SK-N-SH treated with all-trans-retinoic acid at 6 μM for 48 hours (cell line): ENCODE data around the gene SOHLH1.

Experiments used
- ATAC-seq: fragments of 200-7000 bp; cut with Tn5 transposase; 3 replicates; pipeline ENCODE4 v1.9.1; 2020; ENCODE audit warnings: mild to moderate bottlenecking, moderate library complexity
- ARNTL ChIP-seq: fragments of 450-650 bp; formaldehyde crosslinking; IDR thresholded peaks from 2 replicates; pipeline ENCODE4 v1.5.0; 2020; ENCODE audit warnings: low read depth, mild to moderate bottlenecking, moderate library complexity, borderline replicate concordance
- BACH2 ChIP-seq: fragments of 250-450 bp; sonication (Bioruptor Pico); IDR thresholded peaks from 2 replicates; pipeline ENCODE4 v1.9.0; 2021; ENCODE audit warnings: mild to moderate bottlenecking, borderline replicate concordance
- CREB5 ChIP-seq: fragments of 250-450 bp; sonication (Bioruptor Pico); IDR thresholded peaks from 2 replicates; pipeline ENCODE4 v1.5.1; 2020; ENCODE audit warnings: low read depth, mild to moderate bottlenecking, moderate library complexity
- CSDC2 ChIP-seq: fragments of 250-450 bp; sonication (Bioruptor Pico); IDR thresholded peaks from 2 replicates; pipeline ENCODE4 v1.5.0; 2020; ENCODE audit warnings: mild to moderate bottlenecking, moderate library complexity
- CSRNP3 ChIP-seq: fragments of 250-450 bp; sonication (Bioruptor Pico); IDR thresholded peaks from 2 replicates; pipeline ENCODE4 v1.5.1; 2021; ENCODE audit warnings: mild to moderate bottlenecking, moderate library complexity
- GLIS3 ChIP-seq: fragments of 250-450 bp; sonication (Bioruptor Pico); IDR thresholded peaks from 2 replicates; pipeline ENCODE4 v1.5.0; 2020; ENCODE audit warnings: mild to moderate bottlenecking, moderate library complexity
- ISL1 ChIP-seq: fragments of 250-450 bp; sonication (Bioruptor Pico); IDR thresholded peaks from 2 replicates; pipeline ENCODE4 v2.1.2; 2022; ENCODE audit warnings: mild to moderate bottlenecking, moderate library complexity
- PATZ1 ChIP-seq: fragments of 250-450 bp; sonication (Bioruptor Pico); IDR thresholded peaks from 2 replicates; pipeline ENCODE4 v1.8.0; 2020; ENCODE audit warnings: mild to moderate bottlenecking, moderate library complexity, borderline replicate concordance
- POU6F1 ChIP-seq: fragments of 250-450 bp; sonication (Bioruptor Pico); IDR thresholded peaks from 2 replicates; pipeline ENCODE4 v1.8.0; 2021; ENCODE audit warnings: low read depth, mild to moderate bottlenecking, moderate library complexity, borderline replicate concordance
- PPARA ChIP-seq: fragments of 250-450 bp; sonication (Bioruptor Pico); IDR thresholded peaks from 2 replicates; pipeline ENCODE4 v1.5.0; 2020; ENCODE audit warnings: mild to moderate bottlenecking, borderline replicate concordance
- TOX ChIP-seq: fragments of 250-450 bp; sonication (Bioruptor Pico); IDR thresholded peaks from 2 replicates; pipeline ENCODE4 v1.8.0; 2021; ENCODE audit warnings: mild to moderate bottlenecking, moderate library complexity, borderline replicate concordance
- TSHZ2 ChIP-seq: fragments of 250-450 bp; sonication (Bioruptor Pico); IDR thresholded peaks from 2 replicates; pipeline ENCODE4 v1.5.0; 2020; ENCODE audit warnings: mild to moderate bottlenecking, moderate library complexity
- ZC3H10 ChIP-seq: fragments of 250-450 bp; sonication (Bioruptor Pico); IDR thresholded peaks from 2 replicates; pipeline ENCODE4 v1.5.1; 2021; ENCODE audit warnings: mild to moderate bottlenecking, moderate library complexity
- ZFP3 ChIP-seq: fragments of 250-450 bp; sonication (Bioruptor Pico); IDR thresholded peaks from 2 replicates; pipeline ENCODE4 v1.5.0; 2020; ENCODE audit warnings: mild to moderate bottlenecking, moderate library complexity
- ZNF565 ChIP-seq: fragments of 450-650 bp; formaldehyde crosslinking; conservative IDR thresholded peaks from 2 replicates; pipeline ENCODE4 v1.5.0; 2020; ENCODE audit warnings: low read depth, mild to moderate bottlenecking, moderate library complexity
- ZNF70 ChIP-seq: fragments of 450-650 bp; formaldehyde crosslinking; IDR thresholded peaks from 2 replicates; pipeline ENCODE4 v1.5.0; 2020; ENCODE audit warnings: mild to moderate bottlenecking, moderate library complexity
- ZNF8 ChIP-seq: fragments of 450-650 bp; formaldehyde crosslinking; IDR thresholded peaks from 2 replicates; pipeline ENCODE4 v1.5.0; 2020; ENCODE audit warnings: mild to moderate bottlenecking, moderate library complexity

Gene SOHLH1

GRCh38 chr9:135694414-135694813 lies 4.9 kb downstream of the SOHLH1 start (continued):
- TF ChIP-seq PATZ1 (CRISPR knock-in tag): no peak

- ATAC-seq: no peak
- TF ChIP-seq ZFP3 (CRISPR knock-in tag): no peak
- no peak for TF ChIP-seq CSRNP3
- TF ChIP-seq ZNF565: no peak
- TF ChIP-seq TSHZ2 (CRISPR knock-in tag): no peak
- no peak for TF ChIP-seq PATZ1 (CRISPR knock-in tag)
- TF ChIP-seq CSDC2 (CRISPR knock-in tag): no peak
- no peak for TF ChIP-seq POU6F1 (CRISPR knock-in tag)
- TF ChIP-seq ZNF8 (CRISPR knock-in tag): no peak
- no peak for TF ChIP-seq GLIS3 (CRISPR knock-in tag)
These were observed 5.5 kb downstream of the SOHLH1 start for GRCh38 chr9:135693771-135694170.

GRCh38 chr9:135693265-135693664 lies 6.0 kb downstream of the SOHLH1 start:
- no peak for ATAC-seq
- TF ChIP-seq POU6F1 (CRISPR knock-in tag) (no peak), ARNTL (CRISPR knock-in tag) (no peak), TSHZ2 (CRISPR knock-in tag) (no peak), CREB5 (CRISPR knock-in tag) (no peak), PATZ1 (CRISPR knock-in tag) (no peak), CSRNP3 (no peak), ZC3H10 (no peak), PPARA (CRISPR knock-in tag) (no peak), GLIS3 (CRISPR knock-in tag) (no peak), ISL1 (CRISPR knock-in tag) (no peak), TOX (CRISPR knock-in tag) (no peak), BACH2 (CRISPR knock-in tag) (no peak), ZNF70 (CRISPR knock-in tag) (no peak)
